SK-N-SH (cell line): ENCODE measurements around the gene PTGDS. TPM values are rescaled to one million over a fixed set of nuclear protein-coding genes. Genes with fewer than 3 reads are reported as not detected.

Experiments used
- CTCF ChIA-PET: fragments of 300-600, 350-600 bp; formaldehyde crosslinking; extraction: SDS; loops from one replicate; lab custom pipeline; 2021; lab: Yijun Ruan, JAX
- POLR2A ChIA-PET: fragments of 350-600 bp; sonication (Branson Sonifier 250); formaldehyde crosslinking; extraction: SDS; loops from one replicate; lab custom pipeline; 2020; ENCODE audit warnings: antibody characterized with exemption, inconsistent platforms; lab: Yijun Ruan, JAX
- DNase-seq: peaks from one replicate; pipeline ENCODE4 v3.0.0; 2012
- H2AFZ ChIP-seq: fragments of 200-600 bp; sonication (generic); 2 replicates; pipeline ENCODE4 v1.8.1; 2016; ENCODE audit warnings: antibody characterized with exemption, mild to moderate bottlenecking, low read depth
- H3F3A ChIP-seq: fragments of 200-600 bp; sonication (generic); replicated peaks from 2 replicates; pipeline ENCODE3; 2016; ENCODE audit warnings: antibody characterized with exemption, mild to moderate bottlenecking; ENCODE audit not compliant: insufficient read depth
- H3K27ac ChIP-seq, 2 experiments: fragments of 200-500 bp in 1 of 2; fragments of 200-600 bp in 1 of 2; sonication (Bioruptor generic) in 1 of 2; sonication (generic), shearing (Covaris generic) in 1 of 2; 2 replicates each; pipeline versions ENCODE4 v1.5.1 to v1.6.1; 2014 to 2016; ENCODE audit warnings: low read depth in 2 of 2, inconsistent platforms in 1 of 2, low read length in 1 of 2, mild to moderate bottlenecking in 1 of 2, mixed read lengths in 1 of 2
- H3K27me3 ChIP-seq: fragments of 200-600 bp; sonication (generic), shearing (Covaris generic); 2 replicates; pipeline ENCODE4 v1.6.1; 2016; ENCODE audit warnings: mixed run types; ENCODE audit not compliant: insufficient read depth
- H3K36me3 ChIP-seq, 2 experiments: fragments of 200-500 bp in 1 of 2; fragments of 200-600 bp in 1 of 2; sonication (Bioruptor generic) in 1 of 2; sonication (generic) in 1 of 2; replicated peaks in 1 of 2; 2 replicates each; pipeline versions ENCODE3 to v1.5.1; 2014 to 2016; ENCODE audit warnings: low read length in 1 of 2, mild to moderate bottlenecking in 1 of 2; ENCODE audit not compliant: insufficient read depth in 2 of 2, control insufficient read depth in 1 of 2
- H3K4me1 ChIP-seq, 2 experiments: fragments of 200-500 bp in 1 of 2; fragments of 200-600 bp in 1 of 2; sonication (Bioruptor generic) in 1 of 2; sonication (generic), shearing (Covaris generic) in 1 of 2; 2 replicates each; pipeline versions ENCODE4 v1.5.1 to v1.6.1; 2014 to 2016; ENCODE audit warnings: low read depth in 1 of 2, low read length in 1 of 2, mixed run types in 1 of 2; ENCODE audit not compliant: insufficient read depth in 2 of 2, control insufficient read depth in 1 of 2
- H3K4me2 ChIP-seq: fragments of 200-600 bp; sonication (generic), shearing (Covaris generic); 2 replicates; pipeline ENCODE4 v1.6.1; 2017; ENCODE audit warnings: mixed run types
- H3K4me3 ChIP-seq, 2 experiments: fragments of 200-500 bp in 1 of 2; fragments of 200-600 bp in 1 of 2; sonication (Bioruptor generic) in 1 of 2; sonication (generic), shearing (Covaris generic) in 1 of 2; 2 replicates each; pipeline versions ENCODE4 v1.5.1 to v1.8.1; 2014 to 2016; ENCODE audit warnings: low read depth in 2 of 2, inconsistent platforms in 1 of 2, low read length in 1 of 2, mild to moderate bottlenecking in 1 of 2, mixed read lengths in 1 of 2, moderate library complexity in 1 of 2
- H3K79me2 ChIP-seq: fragments of 200-600 bp; sonication (generic); 2 replicates; pipeline ENCODE4 v1.8.1; 2017; ENCODE audit warnings: mild to moderate bottlenecking; ENCODE audit not compliant: insufficient read depth
- H3K9ac ChIP-seq: fragments of 200-600 bp; sonication (generic); 2 replicates; pipeline ENCODE4 v1.6.1; 2017; ENCODE audit warnings: mixed run types
- H3K9me2 ChIP-seq: fragments of 200-600 bp; sonication (generic); 2 replicates; pipeline ENCODE4 v1.6.1; 2017; ENCODE audit warnings: mixed run types
- H3K9me3 ChIP-seq: fragments of 200-600 bp; sonication (generic); 2 replicates; pipeline ENCODE4 v1.6.1; 2017; ENCODE audit warnings: mixed run types, mild to moderate bottlenecking, moderate library complexity
- H4K20me1 ChIP-seq: fragments of 200-600 bp; sonication (generic); 2 replicates; pipeline ENCODE4 v1.6.1; 2017; ENCODE audit warnings: mild to moderate bottlenecking, mixed run types; ENCODE audit not compliant: insufficient read depth
- ELF1 ChIP-seq: IDR thresholded peaks from 2 replicates; pipeline ENCODE4 v1.4.0; 2012
- EZH2phosphoT487 ChIP-seq: fragments of 200-600 bp; sonication (generic); IDR thresholded peaks from 2 replicates; pipeline ENCODE4 v1.6.1; 2017; ENCODE audit warnings: low read depth, mixed run types, mild to moderate bottlenecking, antibody characterized with exemption, moderate library complexity, borderline replicate concordance
- FOSL2 ChIP-seq: IDR thresholded peaks from 2 replicates; pipeline ENCODE4 v1.4.0; 2012; ENCODE audit warnings: low read depth, mild to moderate bottlenecking, moderate library complexity, borderline replicate concordance
- MXI1 ChIP-seq: IDR thresholded peaks from 2 replicates; pipeline ENCODE4 v1.6.1; 2012; ENCODE audit warnings: mild to moderate bottlenecking, low read depth, low read length, improper control_type of control experiment
- NFIC ChIP-seq: IDR thresholded peaks from 2 replicates; pipeline ENCODE4 v1.4.0; 2012; ENCODE audit warnings: borderline replicate concordance
- POLR2AphosphoS5 ChIP-seq: IDR thresholded peaks from 2 replicates; pipeline ENCODE4 v1.6.1; 2012; ENCODE audit warnings: low read depth, low read length
- REST ChIP-seq: IDR thresholded peaks from 2 replicates; pipeline ENCODE4 v1.6.1; 2012; ENCODE audit warnings: mild to moderate bottlenecking, low read depth, low read length, moderate library complexity
- RFX5 ChIP-seq: IDR thresholded peaks from 2 replicates; pipeline ENCODE4 v1.6.1; 2012; ENCODE audit warnings: mild to moderate bottlenecking, improper control_type of control experiment, low read length
- RXRA ChIP-seq: IDR thresholded peaks from 2 replicates; pipeline ENCODE4 v1.4.0; 2012; ENCODE audit warnings: low read depth, mild to moderate bottlenecking, borderline replicate concordance
- TAF1 ChIP-seq: IDR thresholded peaks from 2 replicates; pipeline ENCODE4 v1.6.1; 2012; ENCODE audit warnings: low read depth, mild to moderate bottlenecking, low read length, moderate library complexity, borderline replicate concordance
- TCF12 ChIP-seq: IDR thresholded peaks from 2 replicates; pipeline ENCODE4 v1.4.0; 2012
- USF1 ChIP-seq: IDR thresholded peaks from 2 replicates; pipeline ENCODE4 v1.4.0; 2012; ENCODE audit warnings: low read depth, borderline replicate concordance
- YY1 ChIP-seq: IDR thresholded peaks from 2 replicates; pipeline ENCODE4 v1.4.0; 2012; ENCODE audit warnings: low read depth, mild to moderate bottlenecking
- ZBTB33 ChIP-seq: IDR thresholded peaks from 2 replicates; pipeline ENCODE4 v1.4.0; 2012; ENCODE audit warnings: low read depth, borderline replicate concordance
- WGBS: methylation state at CpG from one replicate; pipeline ENCODE4 v1.1.6; 2017; ENCODE audit warnings: low lambda C conversion rate; 5-methylcytosine and 5-hydroxymethylcytosine counted together
- polyA plus RNA-seq, 3 experiments: library from polyadenylated mRNA; depleted of rRNA; stranded (reverse); fragments of >200 nt; gene quantifications; 2 replicates each; pipeline ENCODE4 v1.2.3, GENCODE V29; 2012
- TF ChIP-seq, protein P1 (sequence below): IDR thresholded peaks from 2 replicates; pipeline ENCODE4 v1.4.0; 2012; ENCODE audit warnings: low read depth

The PTGDS gene
- polyA plus RNA-seq, 1 of the 3 experiments (the other 2 are of a cell fraction): not detected

DNA sequence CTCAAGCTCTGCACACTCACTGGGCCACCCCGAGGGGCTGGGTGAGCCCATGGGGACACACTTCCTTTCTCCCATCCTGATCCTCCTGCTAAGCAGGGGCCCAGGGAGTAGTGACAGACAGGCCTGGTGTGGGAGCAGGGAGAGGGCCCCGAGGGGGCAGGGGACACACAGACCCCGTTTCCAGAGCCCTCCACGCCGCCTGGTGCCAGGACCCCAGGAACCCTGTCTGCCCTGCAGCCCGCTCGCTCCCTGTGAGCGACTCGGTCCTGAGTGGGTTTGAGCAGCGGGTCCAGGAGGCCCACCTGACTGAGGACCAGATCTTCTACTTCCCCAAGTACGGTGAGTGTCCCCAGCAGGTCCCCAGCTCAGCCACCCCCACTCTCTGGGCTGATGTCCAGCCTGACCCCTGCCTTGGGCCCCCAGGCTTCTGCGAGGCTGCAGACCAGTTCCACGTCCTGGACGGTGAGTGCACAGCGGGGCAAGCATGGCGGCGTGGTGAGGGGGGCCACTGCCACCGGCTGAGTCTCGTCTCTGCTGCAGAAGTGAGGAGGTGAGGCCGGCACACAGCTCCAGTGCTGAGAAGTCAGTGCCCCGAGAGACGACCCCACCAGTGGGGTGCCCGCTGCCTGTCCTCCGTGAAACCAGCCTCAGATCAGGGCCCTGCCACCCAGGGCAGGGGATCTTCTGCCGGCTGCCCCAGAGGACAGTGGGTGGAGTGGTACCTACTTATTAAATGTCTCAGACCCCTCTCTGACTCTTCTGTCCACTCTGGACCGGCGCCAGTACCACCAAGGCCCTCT is 30.9 kb upstream of the PTGDS start:
- Histone ChIP-seq H3K9me2 (no peaks in the 10 kb centered on the region), H2AFZ (no peak overlapping the region), H4K20me1 (peaks cover 13% of the 10 kb centered on the region), H3K4me2 (no peak overlapping the region), H3F3A (no peaks in the 10 kb centered on the region), H3K27me3 (no peaks in the 10 kb centered on the region), H3K27ac (no peak overlapping the region; a peak in 1 of 4 replicates), H3K4me1 (peaks cover 0 to 31% of the 10 kb centered on the region in 2 experiments; a peak in 2 of 4 replicates), H3K79me2 (peaks cover 26% of the 10 kb centered on the region), H3K9me3 (no peaks in the 10 kb centered on the region), H3K9ac (no peak overlapping the region), H3K4me3 (no peak overlapping the region), H3K36me3 (peaks cover 6 to 16% of the 10 kb centered on the region in 2 experiments)
- ChIA-PET POLR2A (no interaction called here), CTCF (interaction anchor here (1.1 to 13.2 kb wide), 11 partner anchors 13 to 159 kb away, joined by 3 to 350 read pairs (median 7); partner anchors contain the start of genes ABCA2, FUT7, PAXX and PTGDS)
- 84% methylated on average over 18 of the region's 27 CpGs for WGBS
- no peak for DNase-seq
- TF ChIP-seq USF1 (no peak), FOSL2 (no peak), TAF1 (no peak)

GRCh38 chr9:136947028-136947891 is 30.0 kb upstream of the PTGDS start:
- H3K27ac ChIP-seq: no peak overlapping the region
- no peak overlapping the region for H3K9ac ChIP-seq
- H3K79me2 ChIP-seq: peaks cover 20% of the 10 kb centered on the region
- no peaks in the 10 kb centered on the region for H3F3A ChIP-seq
- H3K9me2 ChIP-seq: no peaks in the 10 kb centered on the region
- POLR2A ChIA-PET: interaction anchor here (1.2 to 1.5 kb wide), 3 partner anchors 45 to 88 kb away, joined by 5 to 13 read pairs (median 7); partner anchors contain the start of gene PAXX
- H3K4me3 ChIP-seq: no peak overlapping the region
- CTCF ChIA-PET: interaction anchor here (0.7 to 13.2 kb wide), 32 partner anchors 9 to 190 kb away, joined by 3 to 350 read pairs (median 6); partner anchors contain the start of genes ABCA2, CLIC3, FUT7 and NPDC1
- no peaks in the 10 kb centered on the region for H3K9me3 ChIP-seq
- no peak overlapping the region for H2AFZ ChIP-seq
- H4K20me1 ChIP-seq: peaks cover 13% of the 10 kb centered on the region
- peaks cover 0 to 39% of the 10 kb centered on the region in 2 experiments; a peak in 2 of 4 replicates for H3K4me1 ChIP-seq
- DNase-seq: no peak
- H3K4me2 ChIP-seq: no peak overlapping the region
- peaks cover 5 to 7% of the 10 kb centered on the region in 2 experiments for H3K36me3 ChIP-seq
- H3K27me3 ChIP-seq: no peaks in the 10 kb centered on the region
- WGBS: 77% methylated on average over 23 of the region's 26 CpGs
- TF ChIP-seq USF1: no peak
- TF ChIP-seq POLR2AphosphoS5: no peak
- no peak for TF ChIP-seq TAF1
- no peak for TF ChIP-seq ZBTB33
- no peak for TF ChIP-seq FOSL2
- no peak for TF ChIP-seq TCF12
- TF ChIP-seq YY1: no peak
- TF ChIP-seq, protein P1, sequence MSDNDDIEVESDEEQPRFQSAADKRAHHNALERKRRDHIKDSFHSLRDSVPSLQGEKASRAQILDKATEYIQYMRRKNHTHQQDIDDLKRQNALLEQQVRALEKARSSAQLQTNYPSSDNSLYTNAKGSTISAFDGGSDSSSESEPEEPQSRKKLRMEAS: no peak
- TF ChIP-seq NFIC: no peak
- TF ChIP-seq REST: no peak
- TF ChIP-seq RFX5: no peak
- TF ChIP-seq ELF1: no peak
- TF ChIP-seq RXRA: no peak
- TF ChIP-seq EZH2phosphoT487: no peak
- TF ChIP-seq MXI1: no peak
